Smooth muscle cell (in vitro differentiated cells): ENCODE results near the gene CDCA3. TPM values are rescaled to one million over a fixed set of nuclear protein-coding genes. Genes with fewer than 3 reads are reported as not detected.

Experiments
- DNase-seq: peaks from one replicate; lab custom pipeline; 2025; ENCODE audit not compliant: unreplicated experiment; lab: John Stamatoyannopoulos, UW
- H2AFZ ChIP-seq: fragments of 200-600 bp; sonication (generic); 2 replicates; pipeline ENCODE4 v1.6.0; 2016; ENCODE audit warnings: antibody characterized with exemption, low read depth, mild to moderate bottlenecking
- H3F3A ChIP-seq: fragments of 200-600 bp; sonication (generic); 2 replicates; pipeline ENCODE4 v1.6.0; 2017; ENCODE audit warnings: antibody characterized with exemption, low read depth
- H3K27ac ChIP-seq: fragments of 200-600 bp; sonication (generic); 2 replicates; pipeline ENCODE4 v1.5.1; 2016; ENCODE audit warnings: low read depth, mild to moderate bottlenecking
- H3K27me3 ChIP-seq: fragments of 200-600 bp; sonication (generic); 2 replicates; pipeline ENCODE4 v1.6.1; 2016; ENCODE audit warnings: low read depth, mild to moderate bottlenecking
- H3K36me3 ChIP-seq: fragments of 200-600 bp; sonication (generic); 2 replicates; pipeline ENCODE4 v1.5.1; 2016; ENCODE audit warnings: low read depth
- H3K4me1 ChIP-seq: fragments of 200-600 bp; sonication (generic); 2 replicates; pipeline ENCODE4 v1.5.1; 2016; ENCODE audit warnings: low read depth
- H3K4me2 ChIP-seq: fragments of 200-600 bp; sonication (generic); 2 replicates; pipeline ENCODE4 v1.6.0; 2016; ENCODE audit warnings: mild to moderate bottlenecking
- H3K4me3 ChIP-seq: fragments of 200-600 bp; sonication (generic); 2 replicates; pipeline ENCODE4 v1.5.1; 2016; ENCODE audit warnings: mild to moderate bottlenecking
- H3K79me2 ChIP-seq: fragments of 200-600 bp; sonication (generic); 2 replicates; pipeline ENCODE4 v1.6.0; 2016; ENCODE audit warnings: low read depth, mild to moderate bottlenecking
- H3K9ac ChIP-seq: fragments of 200-600 bp; sonication (generic); 2 replicates; pipeline ENCODE4 v1.6.0; 2016; ENCODE audit warnings: low read depth
- H3K9me3 ChIP-seq: fragments of 200-600 bp; sonication (generic); replicated peaks from 2 replicates; pipeline ENCODE4 v1.5.1; 2016; ENCODE audit warnings: low read depth
- H4K20me1 ChIP-seq: fragments of 200-600 bp; sonication (generic); 2 replicates; pipeline ENCODE4 v1.6.0; 2016; ENCODE audit warnings: low read depth
- CTCF ChIP-seq: fragments of 200-600 bp; sonication (generic); IDR thresholded peaks from 2 replicates; pipeline ENCODE4 v1.5.1; 2017; ENCODE audit warnings: borderline replicate concordance, mild to moderate bottlenecking, antibody characterized with exemption; ENCODE audit not compliant: insufficient read depth, poor library complexity, severe bottlenecking
- whole genome bisulfite sequencing: methylation state at CpG from one replicate; pipeline ENCODE4 v1.1.7; 2016; ENCODE audit warnings: low lambda C conversion rate; 5-methylcytosine and 5-hydroxymethylcytosine counted together
- polyA plus RNA-seq: library from polyadenylated mRNA; unstranded; fragments of >200 nt; fragmentation: Nextera tagmentation; extraction: Ambion mirVana; gene quantifications from 2 replicates; pipeline ENCODE4 v1.2.1, GENCODE V29; 2016
- total RNA-seq: library from RNA; depleted of rRNA; stranded (reverse); fragments of >200 nt; gene quantifications from 2 replicates; pipeline ENCODE4 v1.2.3, GENCODE V29; 2014

CDCA3 gene
- total and polyA plus RNA-seq, 2 experiments from 2014 or later = 5.3 to 10.6 TPM

- Histone ChIP-seq H3K27ac (peak overlapping the region; percentile 43), H3K9me3 (no peaks in the 10 kb centered on the region), H3K27me3 (no peaks in the 10 kb centered on the region), H3K9ac (peak overlapping the region; percentile 21), H3K36me3 (no peaks in the 10 kb centered on the region), H4K20me1 (peaks cover 3% of the 10 kb centered on the region), H3K4me2 (peak overlapping the region; percentile 83), H3F3A (peaks cover 7% of the 10 kb centered on the region), H3K4me1 (no peaks in the 10 kb centered on the region), H3K79me2 (peaks cover 20% of the 10 kb centered on the region), H3K4me3 (peak overlapping the region; percentile 69), H2AFZ (no peak overlapping the region)
- TF ChIP-seq CTCF = no peak
- 1% methylated on average over 15 of the region's 18 CpGs for WGBS
- no peak for DNase-seq
Observed at GRCh38 chr12:6852651-6853354, 1.7 kb upstream of the CDCA3 start.

- Histone ChIP-seq H3K4me3 (peak within 1 kb of the TSS; percentile 69), H3K36me3 (no peaks in the 10 kb centered on the region), H2AFZ (peak within 1 kb of the TSS; percentile 65), H3F3A (peaks cover 7% of the 10 kb centered on the region), H3K9me3 (no peaks in the 10 kb centered on the region), H3K4me1 (no peaks in the 10 kb centered on the region), H3K79me2 (peaks cover 20% of the 10 kb centered on the region), H3K4me2 (peak within 1 kb of the TSS; percentile 84), H3K9ac (peak within 1 kb of the TSS; percentile 35), H3K27ac (peak within 1 kb of the TSS; percentile 82), H3K27me3 (no peaks in the 10 kb centered on the region), H4K20me1 (peaks cover 3% of the 10 kb centered on the region)
- DNase-seq = peak; percentile 98
- TF ChIP-seq CTCF = no peak
- under 1% methylated on average over 59 of the region's 65 CpGs for WGBS
Observed at GRCh38 chr12:6851921-6852650, 1.0 kb upstream of the CDCA3 start, which contains the start of gene USP5. TSS of gene USP5 (plus strand) at chr12:6852150. CDS start at chr12:6852180, 30 bp downstream.

- H3K9ac ChIP-seq = no peak overlapping the region
- no peak overlapping the region for H2AFZ ChIP-seq
- no peaks in the 10 kb centered on the region for H3K36me3 ChIP-seq
- no peak for TF ChIP-seq CTCF
- H3K4me1 ChIP-seq = no peaks in the 10 kb centered on the region
- H3K4me3 ChIP-seq = peak overlapping the region; percentile 69
- no peak overlapping the region for H3K27ac ChIP-seq
- H3K9me3 ChIP-seq = no peaks in the 10 kb centered on the region
- WGBS = 15% methylated on average over 16 of the region's 16 CpGs
- H4K20me1 ChIP-seq = peaks cover 3% of the 10 kb centered on the region
- peaks cover 20% of the 10 kb centered on the region for H3K79me2 ChIP-seq
- H3K27me3 ChIP-seq = no peaks in the 10 kb centered on the region
- no peak for DNase-seq
- H3F3A ChIP-seq = peaks cover 7% of the 10 kb centered on the region
- peak overlapping the region; percentile 84 for H3K4me2 ChIP-seq
Observed at GRCh38 chr12:6850796-6851152, 312 bp downstream of the CDCA3 start.
